GM06990 (cell line): Measurements from ENCODE around the gene MRPL21.

Experiments used
- DNase-seq: peaks from one replicate; pipeline ENCODE4 v3.0.0-alpha.2; 2011; ENCODE audit not compliant: insufficient read length; ENCODE audit errors: extremely low read depth
- H3K27me3 ChIP-seq: replicated peaks from 2 replicates; pipeline ENCODE4 v1.6.0; 2011; ENCODE audit warnings: low read length; ENCODE audit not compliant: control insufficient read depth, insufficient read depth
- H3K36me3 ChIP-seq: 2 replicates; pipeline ENCODE4 v1.5.1; 2011; ENCODE audit warnings: low read length; ENCODE audit not compliant: control insufficient read depth, insufficient read depth
- H3K4me3 ChIP-seq: replicated peaks from 2 replicates; pipeline ENCODE4 v1.5.1; 2011; ENCODE audit warnings: low read depth, mild to moderate bottlenecking, control low read depth, low read length
- CTCF ChIP-seq: IDR thresholded peaks from 2 replicates; pipeline ENCODE4 v1.5.1; 2011; ENCODE audit warnings: low read length, control low read depth, mild to moderate bottlenecking, inconsistent platforms; ENCODE audit not compliant: insufficient read depth, poor library complexity, severe bottlenecking

The MRPL21 gene

GRCh38 chr11:68900835-68901381, 2.7 kb downstream of the MRPL21 start:
- DNase-seq, result no peak
- TF ChIP-seq CTCF, result no peak
- no peaks in the 10 kb centered on the region for H3K27me3 ChIP-seq
- H3K4me3 ChIP-seq, result no peak overlapping the region
- H3K36me3 ChIP-seq, result peaks cover 19% of the 10 kb centered on the region

- no peaks in the 10 kb centered on the region for H3K27me3 ChIP-seq
- DNase-seq, result no peak
- H3K4me3 ChIP-seq, result no peak overlapping the region
- TF ChIP-seq CTCF, result no peak
- H3K36me3 ChIP-seq, result peaks cover 30% of the 10 kb centered on the region
Measured at GRCh38 chr11:68897441-68897840, 6.2 kb downstream of the MRPL21 start.

- H3K27me3 ChIP-seq, result no peaks in the 10 kb centered on the region
- TF ChIP-seq CTCF, result no peak
- no peak overlapping the region for H3K4me3 ChIP-seq
- no peak for DNase-seq
- H3K36me3 ChIP-seq, result peaks cover 35% of the 10 kb centered on the region
Measured at GRCh38 chr11:68896171-68896959, 7.3 kb downstream of the MRPL21 start.

- no peak for DNase-seq
- H3K36me3 ChIP-seq, result peaks cover 40% of the 10 kb centered on the region
Measured at GRCh38 chr11:68893282-68893681, 10.3 kb downstream of the MRPL21 start.

GRCh38 chr11:68892576-68892975, 11.1 kb downstream of the MRPL21 start:
- peaks cover 36% of the 10 kb centered on the region for H3K36me3 ChIP-seq
- no peak for TF ChIP-seq CTCF
- no peak overlapping the region for H3K4me3 ChIP-seq
- DNase-seq, result no peak
- no peaks in the 10 kb centered on the region for H3K27me3 ChIP-seq

More at GRCh38 chr11:68893282-68893681, 10.3 kb downstream of the MRPL21 start:
- TF ChIP-seq CTCF, result no peak
- Histone ChIP-seq H3K4me3 (no peak overlapping the region), H3K27me3 (no peaks in the 10 kb centered on the region)
